Measurements from ENCODE around the gene TULP4.

GRCh38 chr6:158313989-158314388 is 1.7 kb downstream of the TULP4 start:
- TF ChIP-seq CTCF (IDR thresholded peaks at IDR 0.05) (no peak), POLR2A (IDR thresholded peaks at IDR 0.05) (no peak), EP300 (IDR thresholded peaks at IDR 0.05) (no peak)
